Spinal cord (tissue), 10 donors: ENCODE measurements around the gene SRRM3. TPM values are rescaled to one million over a fixed set of nuclear protein-coding genes. Genes with fewer than 3 reads are reported as not detected.
"Not testable (repeated sequence)": the region's sequence is repeated elsewhere in the genome, so short reads cannot be mapped to it uniquely, and the experiment has no call there.

Source experiments
- DNase-seq, 6 donors: peaks; one replicate each; pipeline versions ENCODE4 v3.0.0 to v3.0.0-alpha.2; 2013 to 2015; ENCODE audit warnings: low spot score in 6 of 6, low read depth in 4 of 6
- H3K27ac ChIP-seq: one replicate; pipeline ENCODE4 v1.5.1; 2013; ENCODE audit warnings: low read depth, low read length, control low read depth
- H3K27me3 ChIP-seq: one replicate; pipeline ENCODE4 v1.6.1; 2013; ENCODE audit warnings: low read length; ENCODE audit not compliant: control insufficient read depth, insufficient read depth
- H3K36me3 ChIP-seq: one replicate; pipeline ENCODE4 v1.6.1; 2013; ENCODE audit warnings: low read length; ENCODE audit not compliant: control insufficient read depth, insufficient read depth
- H3K4me1 ChIP-seq: one replicate; pipeline ENCODE4 v1.6.1; 2013; ENCODE audit warnings: low read length; ENCODE audit not compliant: control insufficient read depth, insufficient read depth
- H3K4me3 ChIP-seq: one replicate; pipeline ENCODE4 v1.5.1; 2013; ENCODE audit warnings: low read depth, low read length, control low read depth
- H3K9me3 ChIP-seq: one replicate; pipeline ENCODE4 v1.6.1; 2013; ENCODE audit warnings: low read length; ENCODE audit not compliant: control insufficient read depth, insufficient read depth
- WGBS: methylation state at CpG from one replicate; pipeline ENCODE4 v1.1.5; 2013; ENCODE audit warnings: missing lambda C conversion rate; ENCODE audit not compliant: insufficient coverage; 5-methylcytosine and 5-hydroxymethylcytosine counted together
- polyA plus RNA-seq, 2 donors: library from polyadenylated mRNA; unstranded; fragments of 120-200 nt; gene quantifications; one replicate each; pipeline ENCODE4 v1.2.1, GENCODE V29; 2013; ENCODE audit not compliant: insufficient read length in 2 of 2
- total RNA-seq, 2 donors: library from RNA; depleted of rRNA in 1 of 2; stranded (reverse); fragments of 120-200 nt in 1 of 2; fragments of >200 nt in 1 of 2; gene quantifications; one replicate each; pipeline versions ENCODE4 v1.2.3 to v1.2.4, GENCODE V29; 2013 to 2014
- donor health status: healthy.

Gene SRRM3
- total and polyA plus RNA-seq, 4 donors: 7.2 to 80.0 (median 27.4) TPM

GRCh38 chr7:76304888-76305375, 103.2 kb downstream of the SRRM3 start:
- Histone ChIP-seq H3K36me3 (peaks cover 16% of the 10 kb centered on the region), H3K4me1 (peaks cover 46% of the 10 kb centered on the region), H3K27ac (peak overlapping the region; percentile 52), H3K27me3 (no peaks in the 10 kb centered on the region), H3K9me3 (no peaks in the 10 kb centered on the region), H3K4me3 (no peak overlapping the region)
- 61% methylated on average over 8 of the region's 10 CpGs for WGBS
- DNase-seq: peak in 1 of 6 donors; percentile 81

GRCh38 chr7:76308874-76309273, 107.2 kb downstream of the SRRM3 start:
- H3K4me1 ChIP-seq: peaks cover 37% of the 10 kb centered on the region
- 94% methylated on average over 9 of the region's 12 CpGs for WGBS
- DNase-seq, H3K27me3 ChIP-seq, H3K9me3 ChIP-seq, H3K27ac ChIP-seq, H3K4me3 ChIP-seq: not testable (repeated sequence)
- peaks cover 15% of the 10 kb centered on the region for H3K36me3 ChIP-seq

- not testable (repeated sequence) for H3K27ac ChIP-seq
- H3K4me1 ChIP-seq: peaks cover 37% of the 10 kb centered on the region
- WGBS: 95% methylated on average over 40 of the region's 50 CpGs
These were observed 107.8 kb downstream of the SRRM3 start for GRCh38 chr7:76309341-76310101.

GRCh38 chr7:76310102-76310957, 108.6 kb downstream of the SRRM3 start:
- peak overlapping the region; percentile 71 for H3K27ac ChIP-seq
- DNase-seq: peak in 5 of 6 donors; percentile 35 to 93 (median 55)
- peaks cover 30% of the 10 kb centered on the region for H3K4me1 ChIP-seq

More at GRCh38 chr7:76309341-76310101, 107.8 kb downstream of the SRRM3 start:
- H3K27me3 ChIP-seq, H3K9me3 ChIP-seq, H3K36me3 ChIP-seq, DNase-seq, H3K4me3 ChIP-seq: not testable (repeated sequence)

GRCh38 chr7:76311838-76312237, 110.1 kb downstream of the SRRM3 start:
- peaks cover 26% of the 10 kb centered on the region for H3K4me1 ChIP-seq
- 100% methylated on average over 5 of the region's 6 CpGs for WGBS
- not testable (repeated sequence) for H3K27ac ChIP-seq

More at GRCh38 chr7:76310102-76310957, 108.6 kb downstream of the SRRM3 start:
- peaks cover 4% of the 10 kb centered on the region for H3K36me3 ChIP-seq
- H3K9me3 ChIP-seq: no peaks in the 10 kb centered on the region
- WGBS: 35% methylated on average over 19 of the region's 21 CpGs
- no peak overlapping the region for H3K4me3 ChIP-seq
- H3K27me3 ChIP-seq: no peaks in the 10 kb centered on the region

GRCh38 chr7:76314042-76314721, 112.5 kb downstream of the SRRM3 start:
- Histone ChIP-seq H3K9me3 (no peaks in the 10 kb centered on the region), H3K4me1 (peaks cover 37% of the 10 kb centered on the region), H3K4me3 (no peak overlapping the region), H3K36me3 (no peaks in the 10 kb centered on the region), H3K27me3 (no peaks in the 10 kb centered on the region), H3K27ac (no peak overlapping the region)
- peak; percentile 35 to 94 (median 66) for DNase-seq
- WGBS: 9% methylated on average over 10 of the region's 15 CpGs

More at GRCh38 chr7:76311838-76312237, 110.1 kb downstream of the SRRM3 start:
- H3K4me3 ChIP-seq, H3K36me3 ChIP-seq, H3K9me3 ChIP-seq, H3K27me3 ChIP-seq, DNase-seq: not testable (repeated sequence)

GRCh38 chr7:76314740-76315139, 113.0 kb downstream of the SRRM3 start:
- not testable (repeated sequence) for H3K4me3 ChIP-seq, H3K27me3 ChIP-seq, DNase-seq, H3K9me3 ChIP-seq, H3K36me3 ChIP-seq, H3K27ac ChIP-seq
- peaks cover 40% of the 10 kb centered on the region for H3K4me1 ChIP-seq
- WGBS: 80% methylated on average over 1 of the region's 6 CpGs

- H3K27me3 ChIP-seq: no peaks in the 10 kb centered on the region
- WGBS: 77% methylated on average over 5 of the region's 5 CpGs
- H3K9me3 ChIP-seq: no peaks in the 10 kb centered on the region
- no peak for DNase-seq
- peaks cover 36% of the 10 kb centered on the region for H3K4me1 ChIP-seq
- no peak overlapping the region for H3K27ac ChIP-seq
- peaks cover 5% of the 10 kb centered on the region for H3K36me3 ChIP-seq
- H3K4me3 ChIP-seq: no peak overlapping the region
These were observed 113.7 kb downstream of the SRRM3 start for GRCh38 chr7:76315364-76315763.
